Stimulated activated naive B cell treated with anti-CD40 and anti-IgM and Interleukin-4, amounts not matched to agents 10 μg/mL and 1 μg/mL and 100 μg/mL, for 72 hours (primary cell): Measurements from ENCODE around the gene PGF.
"Not testable (repeated sequence)": the region's sequence is repeated elsewhere in the genome, so short reads cannot be mapped to it uniquely, and the experiment has no call there.

Experiments
- ATAC-seq, 2 donors: fragments of 150-1000 bp; cut with Tn5 transposase; replicated peaks; 2 replicates each; pipeline ENCODE4 v1.10.0; 2021; ENCODE audit warnings: moderate library complexity in 1 of 2
- DNase-seq: peaks from one replicate; pipeline ENCODE4 v3.0.0; 2021
- H3K27ac Mint-ChIP-seq: one replicate; pipeline ENCODE4 v1.8.0; 2022; ENCODE audit warnings: mild to moderate bottlenecking, mixed read lengths
- H3K27me3 Mint-ChIP-seq, 2 donors: one replicate each; pipeline ENCODE4 v1.8.0; 2022; ENCODE audit warnings: mixed read lengths in 2 of 2
- H3K36me3 Mint-ChIP-seq, 2 donors: one replicate each; pipeline ENCODE4 v1.8.0; 2022; ENCODE audit warnings: mixed read lengths in 2 of 2, mild to moderate bottlenecking in 1 of 2
- H3K4me1 Mint-ChIP-seq, 2 donors: one replicate each; pipeline ENCODE4 v1.8.0; 2022; ENCODE audit warnings: mixed read lengths in 2 of 2, mild to moderate bottlenecking in 1 of 2
- H3K4me3 Mint-ChIP-seq, 2 donors: one replicate each; pipeline ENCODE4 v1.8.0; 2022; ENCODE audit warnings: mild to moderate bottlenecking in 2 of 2, mixed read lengths in 2 of 2, moderate library complexity in 1 of 2
- H3K9me3 Mint-ChIP-seq, 2 donors: one replicate each; pipeline ENCODE4 v1.8.0; 2022; ENCODE audit warnings: mixed read lengths in 2 of 2, mild to moderate bottlenecking in 1 of 2

Gene PGF

DNA sequence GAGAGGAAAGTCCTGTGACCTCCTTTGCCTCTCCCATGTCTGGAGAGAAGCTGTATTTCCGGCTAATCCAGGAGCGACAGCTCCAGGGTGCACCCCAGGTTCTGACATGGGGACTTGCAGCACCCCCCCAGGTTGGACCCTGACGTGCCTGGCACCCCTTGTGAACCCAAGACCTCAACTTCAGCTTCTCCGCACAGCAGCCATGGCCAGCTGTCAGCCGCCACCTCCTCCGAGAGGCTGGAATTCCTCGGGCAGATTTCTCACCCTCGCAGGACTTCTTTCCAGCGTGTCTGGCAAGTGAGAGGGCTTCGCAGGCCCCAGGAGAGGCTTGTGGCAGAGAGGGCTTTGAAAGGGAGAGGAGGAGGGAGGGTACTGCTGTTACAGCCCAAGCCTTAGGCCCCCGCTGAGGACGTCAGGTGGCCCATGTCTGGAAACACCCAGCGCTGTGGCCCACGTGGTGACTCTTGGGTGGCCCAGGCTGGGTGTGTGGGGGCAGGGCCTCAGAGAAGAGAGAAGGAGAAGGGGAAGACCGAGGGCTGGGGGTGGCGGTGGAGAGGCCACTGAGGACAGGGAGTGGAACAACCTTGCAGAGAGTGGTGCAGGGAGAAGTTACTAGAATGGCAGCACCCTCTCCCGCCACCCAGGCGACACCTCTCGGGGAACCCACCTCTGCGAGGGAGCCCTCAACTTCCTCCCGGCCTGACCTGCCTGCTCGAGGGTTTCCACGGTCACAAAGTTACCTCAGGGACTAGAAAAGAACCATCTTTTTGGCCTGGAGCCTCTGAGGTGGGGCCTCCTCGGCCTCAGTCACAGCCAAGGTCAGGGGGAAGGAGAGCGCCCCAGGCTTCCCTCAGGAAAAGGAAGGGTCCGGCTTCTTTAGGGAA, 20.7 kb downstream of the PGF start:
- peak overlapping the region; percentile 51 to 64 for H3K4me3 Mint-ChIP-seq
- peaks cover 29 to 44% of the 10 kb centered on the region in 2 donors for H3K4me1 Mint-ChIP-seq
- peaks cover 0 to 10% of the 10 kb centered on the region in 2 donors for H3K27me3 Mint-ChIP-seq
- DNase-seq (peak; percentile 18), ATAC-seq (peak; percentile 74 to 80)
- no peaks in the 10 kb centered on the region for H3K36me3 Mint-ChIP-seq
- no peaks in the 10 kb centered on the region for H3K9me3 Mint-ChIP-seq
- peak overlapping the region; percentile 40 for H3K27ac Mint-ChIP-seq

DNA sequence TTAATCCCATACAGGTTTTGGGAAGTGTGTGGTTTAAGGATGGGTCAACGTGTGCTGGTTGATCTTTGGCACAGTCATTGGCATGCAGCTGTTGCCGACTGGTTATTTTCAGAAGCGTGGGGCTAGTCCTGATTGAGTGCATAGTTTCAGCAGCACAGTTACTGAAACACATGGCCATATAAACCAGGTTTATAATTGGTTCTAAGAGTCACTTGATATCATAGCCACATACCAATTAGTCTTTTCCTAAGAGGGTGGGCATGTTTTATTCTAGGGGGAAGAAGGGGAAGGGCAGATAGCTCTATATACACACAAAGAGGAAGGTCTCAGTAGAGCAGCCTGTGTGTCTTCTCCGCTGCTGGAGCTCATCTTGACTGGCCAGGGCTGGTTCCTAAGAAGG, 21.4 kb downstream of the PGF start:
- H3K4me3 Mint-ChIP-seq = no peak overlapping the region
- ATAC-seq (peak; percentile 22 to 24), DNase-seq (no peak)
- H3K27ac Mint-ChIP-seq = no peak overlapping the region
- no peaks in the 10 kb centered on the region for H3K36me3 Mint-ChIP-seq
- no peaks in the 10 kb centered on the region for H3K9me3 Mint-ChIP-seq
- peaks cover 0 to 10% of the 10 kb centered on the region in 2 donors for H3K27me3 Mint-ChIP-seq
- peaks cover 24 to 38% of the 10 kb centered on the region in 2 donors for H3K4me1 Mint-ChIP-seq

DNA sequence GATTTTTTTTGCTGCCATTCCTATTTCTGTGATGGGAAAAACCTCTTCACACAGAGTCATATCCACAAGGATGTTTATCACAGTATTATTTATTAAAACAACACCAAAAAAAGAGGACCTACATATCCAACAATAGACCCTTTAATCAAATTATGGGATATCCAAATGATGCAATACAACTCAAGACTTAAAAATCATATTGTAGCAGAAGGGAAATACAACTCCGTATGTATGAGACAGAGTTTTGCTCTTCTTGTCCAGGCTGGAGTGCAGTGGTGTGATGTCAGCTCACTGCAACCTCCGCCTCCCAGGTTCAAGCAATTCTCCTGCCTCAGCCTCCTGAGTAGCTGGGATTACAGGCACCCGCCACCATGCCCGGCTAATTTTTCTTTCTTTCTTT, 22.5 kb downstream of the PGF start:
- not testable (repeated sequence) for H3K27ac Mint-ChIP-seq, H3K4me3 Mint-ChIP-seq, H3K9me3 Mint-ChIP-seq, H3K27me3 Mint-ChIP-seq, H3K36me3 Mint-ChIP-seq, ATAC-seq, DNase-seq
- H3K4me1 Mint-ChIP-seq = peaks cover 20 to 35% of the 10 kb centered on the region in 2 donors

DNA sequence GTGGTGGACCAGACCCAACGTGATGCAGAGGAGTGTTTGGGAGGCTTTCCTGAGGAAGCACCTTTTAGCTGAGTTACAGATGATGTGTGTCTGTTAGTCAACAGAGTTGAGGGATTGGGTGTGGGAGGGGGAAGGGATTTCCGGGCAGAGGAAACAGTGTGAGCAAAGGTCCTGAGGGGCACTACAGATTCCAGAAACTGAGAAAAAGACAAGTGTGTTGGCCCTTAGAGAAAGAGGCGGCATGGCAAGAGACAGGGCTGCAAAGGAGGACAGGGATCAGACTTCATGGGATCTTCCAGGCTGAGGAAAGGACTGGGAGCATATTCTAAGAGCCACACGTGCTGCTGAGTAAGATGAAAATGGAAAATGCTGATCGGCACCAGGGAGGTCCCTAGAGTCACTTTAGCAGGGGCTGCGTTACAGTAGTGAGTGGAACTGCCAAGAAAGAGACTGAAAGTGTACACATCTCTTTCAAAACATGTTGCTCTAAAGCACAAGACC, 22.9 kb downstream of the PGF start:
- Mint-ChIP-seq H3K9me3 (no peaks in the 10 kb centered on the region), H3K4me1 (peaks cover 18 to 35% of the 10 kb centered on the region in 2 donors), H3K4me3 (peak overlapping the region in 1 of 2 donors; percentile 2), H3K27ac (no peak overlapping the region), H3K27me3 (peaks cover 0 to 10% of the 10 kb centered on the region in 2 donors), H3K36me3 (no peaks in the 10 kb centered on the region)
- ATAC-seq (peak in 1 of 2 donors; percentile 29), DNase-seq (no peak)

DNA sequence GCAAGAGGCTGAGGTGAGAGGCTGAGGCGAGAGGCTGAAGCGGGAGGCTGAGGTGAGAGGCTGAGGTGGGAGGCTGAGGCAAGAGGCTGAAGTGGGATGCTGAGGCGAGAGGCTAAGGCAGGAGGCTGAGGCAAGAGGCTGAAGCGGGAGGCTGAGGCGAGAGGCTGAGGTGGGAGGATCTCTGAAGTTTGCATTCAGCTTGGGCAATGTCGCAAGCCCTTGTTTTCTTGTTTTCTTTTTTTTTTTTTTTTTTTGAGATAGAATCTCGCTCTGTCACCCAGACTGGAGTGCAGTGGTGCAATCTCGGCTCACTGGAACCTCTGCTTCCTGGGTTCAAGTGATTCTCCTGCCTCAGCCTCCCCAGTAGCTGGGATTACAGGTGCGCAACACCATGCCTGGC, 23.7 kb downstream of the PGF start:
- not testable (repeated sequence) for DNase-seq, H3K27me3 Mint-ChIP-seq, H3K36me3 Mint-ChIP-seq, H3K9me3 Mint-ChIP-seq, H3K4me3 Mint-ChIP-seq, ATAC-seq
- H3K4me1 Mint-ChIP-seq = peaks cover 18 to 29% of the 10 kb centered on the region in 2 donors
- H3K27ac Mint-ChIP-seq = peak overlapping the region; percentile 44

DNA sequence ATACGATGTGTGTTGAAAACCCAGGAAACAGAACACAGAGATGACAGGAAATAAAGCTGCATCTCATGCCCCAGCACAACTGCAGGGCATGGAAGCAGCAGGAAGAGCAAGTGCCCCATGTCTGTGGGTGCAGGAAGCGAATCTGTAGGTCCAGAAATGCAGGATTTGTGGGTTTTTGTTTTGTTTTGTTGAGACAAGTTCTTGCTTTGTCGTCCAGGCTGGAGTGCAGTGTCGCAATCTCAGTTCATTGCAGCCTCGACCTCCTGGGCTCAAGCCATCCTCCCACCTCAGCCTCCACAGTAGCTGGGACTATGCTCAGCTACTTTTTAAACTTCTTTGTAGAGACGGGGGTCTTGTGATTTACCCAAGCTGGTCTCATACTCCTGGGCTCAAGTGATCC, 26.2 kb downstream of the PGF start:
- no peaks in the 10 kb centered on the region for H3K9me3 Mint-ChIP-seq
- DNase-seq = no peak
- no peak overlapping the region for H3K27ac Mint-ChIP-seq
- H3K4me1 Mint-ChIP-seq = peaks cover 6 to 13% of the 10 kb centered on the region in 2 donors
- H3K4me3 Mint-ChIP-seq = no peak overlapping the region
- no peak for ATAC-seq
- H3K36me3 Mint-ChIP-seq = no peaks in the 10 kb centered on the region
- H3K27me3 Mint-ChIP-seq = peaks cover 11 to 12% of the 10 kb centered on the region in 2 donors

DNA sequence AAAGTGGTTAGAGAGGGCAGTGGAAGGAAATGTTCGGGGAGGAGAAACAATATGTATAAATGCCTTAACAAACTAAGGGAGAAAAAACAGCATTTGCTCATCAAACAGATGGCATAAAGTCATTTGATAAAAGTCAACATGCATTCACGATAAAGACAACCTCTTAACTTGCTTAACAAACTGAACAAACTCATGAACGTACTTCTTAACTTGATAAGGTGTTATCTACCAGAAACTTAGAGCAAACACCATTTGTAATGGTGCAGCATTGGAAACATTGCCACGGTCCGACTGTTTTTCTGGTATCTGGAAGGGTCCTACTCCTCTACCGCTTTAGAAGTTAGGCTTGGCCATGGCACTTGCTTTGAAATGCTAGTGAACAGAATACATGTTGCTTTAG, 28.2 kb downstream of the PGF start:
- H3K4me3 Mint-ChIP-seq = no peak overlapping the region
- peaks cover 5 to 8% of the 10 kb centered on the region in 2 donors for H3K4me1 Mint-ChIP-seq
- DNase-seq (no peak), ATAC-seq (no peak)
- H3K9me3 Mint-ChIP-seq = no peaks in the 10 kb centered on the region
- no peaks in the 10 kb centered on the region for H3K36me3 Mint-ChIP-seq
- H3K27ac Mint-ChIP-seq = no peak overlapping the region
- peaks cover 4 to 12% of the 10 kb centered on the region in 2 donors for H3K27me3 Mint-ChIP-seq

DNA sequence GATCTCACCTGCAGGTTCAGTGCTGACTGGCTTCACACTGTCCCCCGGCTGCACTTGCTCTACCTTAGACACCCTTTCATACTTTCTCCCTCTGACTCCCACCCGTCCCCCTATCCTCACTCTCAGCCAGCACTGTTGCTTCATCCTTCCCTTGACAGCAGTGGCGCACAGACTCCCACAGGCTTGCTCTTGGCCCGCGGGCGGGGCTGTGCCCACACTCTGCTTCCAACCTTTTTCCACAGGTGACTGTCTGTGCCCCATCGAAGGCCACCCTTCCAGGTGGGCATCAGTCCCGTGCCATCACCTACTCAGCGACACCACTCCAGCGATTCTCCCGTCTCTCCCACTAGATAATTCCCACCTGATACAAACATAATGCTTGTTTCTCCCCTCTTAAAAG, 31.3 kb downstream of the PGF start:
- peak overlapping the region in 1 of 2 donors; percentile 6 for H3K4me3 Mint-ChIP-seq

DNA sequence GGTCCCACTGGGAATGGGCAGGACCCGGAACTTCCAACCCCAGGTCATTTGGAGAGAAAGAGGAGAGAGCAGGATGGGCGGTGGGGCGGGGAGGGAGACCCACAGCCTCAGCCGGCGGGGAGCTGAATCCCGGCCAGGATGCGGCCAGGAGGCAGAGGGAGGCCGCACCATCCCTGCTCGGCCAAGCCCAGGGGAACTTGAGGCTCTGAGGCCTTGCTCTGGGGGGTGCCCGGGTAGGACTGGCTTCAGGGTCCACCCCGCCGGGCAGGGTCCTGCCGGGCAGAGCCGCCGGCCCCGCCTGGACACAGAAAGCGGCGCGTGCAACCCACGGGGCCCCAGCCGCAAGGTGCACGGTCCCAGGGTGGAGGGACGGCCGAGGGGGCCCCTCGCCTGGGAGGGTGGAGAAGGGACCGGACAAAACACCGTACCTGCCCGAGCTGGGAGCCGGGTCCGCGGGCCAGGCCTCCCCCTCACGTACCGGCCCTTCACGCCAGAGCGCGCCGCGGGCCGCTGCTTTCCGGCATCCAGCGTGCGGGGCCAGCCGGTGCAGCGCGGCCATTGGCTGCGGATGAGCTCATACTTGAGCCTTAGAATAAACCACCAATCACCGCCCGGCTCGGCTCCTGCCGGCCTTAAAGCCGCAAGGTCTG, 32.5 kb downstream of the PGF start, which contains the start of gene RPS6KL1:
TSS of gene RPS6KL1 (minus strand) at position 509 of the 650 bp plus-strand sequence. CDS start 1,719 bp downstream, outside the sequence.
- Mint-ChIP-seq H3K27ac (peak within 1 kb of the TSS; percentile 77), H3K4me3 (peak within 1 kb of the TSS; percentile 74), H3K36me3 (no peaks in the 10 kb centered on the region), H3K4me1 (peaks cover 5 to 8% of the 10 kb centered on the region in 2 donors), H3K9me3 (no peaks in the 10 kb centered on the region), H3K27me3 (peaks cover 4 to 12% of the 10 kb centered on the region in 2 donors)
- DNase-seq (peak; percentile 48), ATAC-seq (peak; percentile 95 to 98)

More for the DNA sequence above, 31.3 kb downstream of the PGF start:
- Mint-ChIP-seq H3K9me3 (no peaks in the 10 kb centered on the region), H3K36me3 (no peaks in the 10 kb centered on the region), H3K27me3 (peaks cover 4 to 12% of the 10 kb centered on the region in 2 donors), H3K4me1 (peaks cover 5 to 8% of the 10 kb centered on the region in 2 donors), H3K27ac (peak overlapping the region; percentile 14)
- ATAC-seq = no peak
- no peak for DNase-seq

DNA sequence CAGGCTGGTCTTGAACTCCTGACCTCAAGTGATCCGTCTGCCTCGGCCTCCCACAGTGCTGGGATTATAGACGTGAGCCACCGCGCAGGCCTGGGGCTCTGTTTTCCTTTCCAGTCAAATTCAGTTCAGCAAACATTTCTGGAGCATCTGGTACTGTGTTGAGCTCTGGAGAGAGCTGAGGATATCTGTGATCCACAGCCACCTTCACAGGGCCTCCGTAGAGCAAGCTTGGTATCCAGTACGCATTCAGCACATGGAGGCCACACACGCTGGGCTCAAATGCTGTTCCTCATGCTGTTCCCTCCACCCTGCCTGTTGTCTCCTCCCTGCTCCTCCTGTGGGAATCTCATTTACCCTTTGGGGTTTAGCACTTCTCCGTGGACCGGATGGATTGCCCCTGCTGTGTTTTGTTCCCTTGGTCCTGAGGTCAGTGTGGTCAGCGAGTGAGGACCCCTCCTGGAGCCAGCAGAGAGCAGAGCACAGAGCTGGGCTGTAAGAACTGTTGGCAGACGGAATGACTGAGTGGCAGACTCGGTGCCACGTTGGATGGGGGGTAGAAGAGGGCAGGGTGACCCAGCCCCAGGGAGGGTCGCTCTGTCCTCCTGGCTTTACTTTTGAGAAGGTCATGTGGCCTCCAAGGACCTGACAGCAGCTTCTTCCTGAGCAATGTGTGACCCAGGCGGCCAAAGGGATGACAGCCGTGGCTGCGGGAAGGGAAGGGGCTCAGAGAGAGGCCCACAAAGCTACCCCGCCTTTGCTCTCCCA, 33.2 kb downstream of the PGF start:
- Mint-ChIP-seq H3K9me3 (no peaks in the 10 kb centered on the region), H3K36me3 (no peaks in the 10 kb centered on the region), H3K27ac (peak overlapping the region; percentile 77), H3K4me1 (peaks cover 5 to 8% of the 10 kb centered on the region in 2 donors), H3K27me3 (peaks cover 4 to 12% of the 10 kb centered on the region in 2 donors), H3K4me3 (peak overlapping the region; percentile 74)
- ATAC-seq (no peak), DNase-seq (no peak)

DNA sequence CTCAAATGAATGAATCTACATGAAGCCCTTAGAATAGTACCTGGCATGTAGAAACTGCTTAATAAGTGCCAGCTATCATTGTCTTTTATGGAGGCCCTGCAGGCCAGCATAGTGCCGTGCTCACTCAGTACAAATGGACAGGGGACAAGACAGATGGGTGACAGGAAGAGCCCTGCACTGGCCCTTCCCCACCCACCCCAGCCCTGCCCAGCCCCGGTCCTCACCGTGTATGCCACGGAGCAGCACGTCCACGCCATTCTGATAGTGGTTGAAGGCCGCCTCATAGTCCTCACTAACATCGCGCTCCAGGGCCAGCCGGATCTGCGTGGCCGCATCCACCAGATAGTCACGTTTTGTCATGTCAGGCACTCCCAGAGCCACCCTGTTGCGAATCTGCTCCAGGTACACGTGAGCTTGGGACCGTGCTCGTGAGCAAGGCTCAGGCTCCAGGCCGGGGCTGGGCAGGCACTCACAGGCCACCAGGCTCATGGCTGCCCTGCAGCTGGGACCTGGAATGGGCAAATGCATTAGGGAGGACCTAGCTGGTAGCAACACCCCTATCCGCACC, 34.3 kb downstream of the PGF start:
- Mint-ChIP-seq H3K9me3 (no peaks in the 10 kb centered on the region), H3K27me3 (peaks cover 4 to 5% of the 10 kb centered on the region in 2 donors), H3K36me3 (no peaks in the 10 kb centered on the region), H3K4me3 (no peak overlapping the region), H3K4me1 (peaks cover 5 to 8% of the 10 kb centered on the region in 2 donors), H3K27ac (no peak overlapping the region)
- ATAC-seq (no peak), DNase-seq (no peak)

DNA sequence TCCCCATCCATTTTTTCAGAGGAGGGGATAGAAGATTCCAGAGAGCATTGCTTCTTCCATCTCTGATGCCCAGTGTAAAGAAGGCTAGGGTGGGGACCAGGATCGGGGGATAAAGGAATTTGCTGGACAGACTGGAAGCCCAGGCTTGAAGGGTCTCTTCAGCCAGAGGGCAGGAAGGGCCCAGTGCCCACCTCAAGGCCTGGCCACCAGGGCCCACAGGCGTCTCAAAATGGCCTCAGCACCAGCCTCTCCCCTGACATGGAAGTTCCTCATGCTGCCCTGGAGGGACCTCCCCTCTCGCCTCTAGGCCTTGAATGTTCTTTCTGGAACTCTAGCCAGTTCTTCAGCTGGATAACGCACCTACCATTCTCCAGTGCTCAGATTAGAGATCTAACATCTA, 35.1 kb downstream of the PGF start:
- peaks cover 0 to 4% of the 10 kb centered on the region in 2 donors for H3K27me3 Mint-ChIP-seq
- peaks cover 5 to 8% of the 10 kb centered on the region in 2 donors for H3K4me1 Mint-ChIP-seq
- no peak overlapping the region for H3K4me3 Mint-ChIP-seq
- H3K27ac Mint-ChIP-seq = no peak overlapping the region
- H3K36me3 Mint-ChIP-seq = no peaks in the 10 kb centered on the region
- H3K9me3 Mint-ChIP-seq = no peaks in the 10 kb centered on the region
- ATAC-seq (no peak), DNase-seq (no peak)

DNA sequence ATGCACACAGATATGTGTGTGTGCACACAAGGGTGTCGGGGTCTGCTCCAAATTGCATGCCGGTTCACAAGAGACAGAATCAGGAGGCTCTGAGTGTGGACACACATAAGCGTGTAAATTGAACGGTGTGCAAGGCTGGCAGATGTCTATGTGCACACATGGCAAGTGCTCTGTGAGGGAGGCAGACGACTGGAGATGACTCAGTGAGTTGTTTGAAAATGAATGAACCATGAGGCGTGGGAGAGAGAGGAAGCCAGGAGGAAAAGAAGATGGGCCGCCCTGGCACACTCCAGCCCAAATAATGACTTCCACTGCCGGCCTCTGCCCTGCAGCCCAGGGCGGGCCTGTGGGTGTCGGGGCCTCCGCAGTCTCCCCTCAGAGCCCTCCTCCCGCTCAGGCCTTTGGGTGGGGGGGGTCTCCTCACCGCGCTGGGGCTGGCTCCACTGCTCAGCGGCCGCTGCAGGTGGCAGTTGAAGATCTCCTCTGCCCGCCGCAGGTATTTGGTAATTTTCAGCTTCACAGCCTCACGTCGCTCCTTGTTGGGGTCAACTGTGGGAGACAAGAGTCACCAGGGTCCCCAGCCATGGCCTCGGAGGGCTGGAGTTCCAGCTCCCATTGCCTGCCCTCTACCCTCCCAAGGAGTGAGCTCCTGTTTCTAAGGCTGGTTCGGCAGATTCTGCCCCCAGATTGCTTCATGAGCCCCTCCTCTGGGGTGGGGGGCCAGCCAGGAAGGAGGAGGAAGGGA, 35.8 kb downstream of the PGF start:
- Mint-ChIP-seq H3K4me1 (peaks cover 5 to 8% of the 10 kb centered on the region in 2 donors), H3K27me3 (peaks cover 0 to 4% of the 10 kb centered on the region in 2 donors), H3K36me3 (no peaks in the 10 kb centered on the region), H3K27ac (no peak overlapping the region), H3K9me3 (no peaks in the 10 kb centered on the region), H3K4me3 (no peak overlapping the region)
- no peak for DNase-seq
- no peak for ATAC-seq
